Sigmoid colon (tissue), 7 donors: Measurements from ENCODE around the gene CDH23. TPM values are rescaled to one million over a fixed set of nuclear protein-coding genes. Genes with fewer than 3 reads are reported as not detected.

ENCODE experiments used
- DNase-seq: peaks from one replicate; pipeline ENCODE4 v3.0.0-alpha.2; 2019
- H3K27ac ChIP-seq, 4 donors: fragments of 200-600 bp; sonication (generic); one replicate each; pipeline ENCODE4 v1.5.1; 2016 to 2019; ENCODE audit warnings: mild to moderate bottlenecking in 1 of 4
- H3K27me3 ChIP-seq, 3 donors: fragments of 200-600 bp; sonication (generic); one replicate each; pipeline ENCODE4 v1.5.1; 2019; ENCODE audit warnings: mild to moderate bottlenecking in 1 of 3
- H3K36me3 ChIP-seq, 4 donors: fragments of 200-600 bp; sonication (generic); one replicate each; pipeline ENCODE4 v1.5.1; 2016 to 2019
- H3K4me1 ChIP-seq, 4 donors: fragments of 200-600 bp; sonication (generic); one replicate each; pipeline ENCODE4 v1.5.1; 2017 to 2019
- H3K4me3 ChIP-seq, 4 donors: fragments of 200-600 bp; sonication (generic); one replicate each; pipeline ENCODE4 v1.5.1; 2017 to 2019; ENCODE audit warnings: mild to moderate bottlenecking in 2 of 4, moderate library complexity in 1 of 4
- H3K9me3 ChIP-seq, 4 donors: fragments of 200-600 bp in 3 of 4; sonication (generic) in 3 of 4; one replicate each; pipeline versions ENCODE4 v1.5.1 to v1.6.1; 2013 to 2019
- CTCF ChIP-seq, 4 experiments: fragments of 450-650 bp in 3 of 4; fragments of 200-600 bp in 1 of 4; IDR thresholded peaks; one replicate each; pipeline ENCODE4 v1.5.1; 2016 to 2019; ENCODE audit warnings: antibody characterized with exemption in 4 of 4, mild to moderate bottlenecking in 3 of 4, moderate library complexity in 2 of 4
- EP300 ChIP-seq, 4 donors: sonication (generic); formaldehyde crosslinking; IDR thresholded peaks; one replicate each; pipeline ENCODE4 v1.6.1; 2017; ENCODE audit warnings: antibody characterized with exemption in 4 of 4
- POLR2A ChIP-seq, 2 donors: fragments of 450-650 bp; IDR thresholded peaks; one replicate each; pipeline ENCODE4 v1.6.1; 2016; ENCODE audit warnings: antibody characterized with exemption in 2 of 2, mild to moderate bottlenecking in 2 of 2, moderate library complexity in 2 of 2
- POLR2AphosphoS5 ChIP-seq, 4 donors: sonication (generic); formaldehyde crosslinking; IDR thresholded peaks; one replicate each; pipeline ENCODE4 v1.6.1; 2017; ENCODE audit warnings: antibody characterized with exemption in 4 of 4
- WGBS, 2 donors: extraction: QIAGEN DNeasy Blood & Tissue Kit; methylation state at CpG; one replicate each; pipeline ENCODE4 v1.1.7; 2013; 5-methylcytosine and 5-hydroxymethylcytosine counted together
- intact Hi-C: fragments of 100-400 bp; cut with DNase I; formaldehyde crosslinking; loops from one replicate; pipeline ENCODE4 v1.15.1; 2023
- polyA plus RNA-seq, 3 donors: library from polyadenylated mRNA; stranded (reverse); fragments of 200-250 nt; gene quantifications; one replicate each; pipeline ENCODE4 v1.2.3, GENCODE V29; 2013
- total RNA-seq, 4 donors: library from RNA; depleted of rRNA; stranded (reverse); fragments of >200 nt; gene quantifications; one replicate each; pipeline ENCODE4 v1.1.0, GENCODE V29; 2016
- donor health status: healthy with polysubstance abuse.
- donor health status: Bipolar disorder and iron deficiency.
- donor health status: healthy.

Gene CDH23
- total and polyA plus RNA-seq, 7 donors = 1.5 to 7.2 (median 3.0) TPM

GRCh38 chr10:71439670-71440425, 43.1 kb downstream of the CDH23 start:
- no peak for TF ChIP-seq POLR2AphosphoS5 (IDR thresholded peaks at IDR 0.05)
- no peak for TF ChIP-seq EP300 (IDR thresholded peaks at IDR 0.05)
- TF ChIP-seq CTCF (IDR thresholded peaks at IDR 0.05) = no peak
- no peak for TF ChIP-seq POLR2A (IDR thresholded peaks at IDR 0.05)
- no peak for DNase-seq

GRCh38 chr10:71440506-71441035, 43.9 kb downstream of the CDH23 start:
- H3K27me3 ChIP-seq = no peaks in the 10 kb centered on the region
- H3K36me3 ChIP-seq = no peaks in the 10 kb centered on the region
- H3K27ac ChIP-seq = no peak overlapping the region
- no peak overlapping the region for H3K4me3 ChIP-seq
- TF ChIP-seq POLR2A (IDR thresholded peaks at IDR 0.05) (no peak), POLR2AphosphoS5 (IDR thresholded peaks at IDR 0.05) (no peak), EP300 (IDR thresholded peaks at IDR 0.05) (no peak)
- intact Hi-C loops = no loop called here
- H3K9me3 ChIP-seq = no peaks in the 10 kb centered on the region
- H3K4me1 ChIP-seq = no peaks in the 10 kb centered on the region
- DNase-seq = no peak
- WGBS, 2 donors = 70 to 82% methylated on average over 9 of the region's 9 CpGs

More at GRCh38 chr10:71439670-71440425, 43.1 kb downstream of the CDH23 start:
- Histone ChIP-seq H3K4me3 (no peak overlapping the region), H3K27ac (no peak overlapping the region), H3K27me3 (no peaks in the 10 kb centered on the region), H3K4me1 (no peaks in the 10 kb centered on the region), H3K36me3 (no peaks in the 10 kb centered on the region), H3K9me3 (no peaks in the 10 kb centered on the region)
- intact Hi-C loops = no loop called here
- WGBS, 2 donors = 81 to 86% methylated on average over 9 of the region's 9 CpGs

GRCh38 chr10:71442000-71442399, 45.3 kb downstream of the CDH23 start:
- H3K27me3 ChIP-seq = no peaks in the 10 kb centered on the region
- TF ChIP-seq EP300 (IDR thresholded peaks at IDR 0.05) = no peak
- TF ChIP-seq POLR2A (IDR thresholded peaks at IDR 0.05) = no peak
- no peak for TF ChIP-seq POLR2AphosphoS5 (IDR thresholded peaks at IDR 0.05)
- no peak for TF ChIP-seq CTCF (IDR thresholded peaks at IDR 0.05)
- no peak overlapping the region for H3K4me3 ChIP-seq
- DNase-seq = no peak
- intact Hi-C loops = no loop called here
- no peak overlapping the region for H3K27ac ChIP-seq
- H3K4me1 ChIP-seq = no peaks in the 10 kb centered on the region
- H3K9me3 ChIP-seq = no peaks in the 10 kb centered on the region
- 94 to 96% methylated on average over 3 of the region's 3 CpGs for WGBS, 2 donors
- H3K36me3 ChIP-seq = no peaks in the 10 kb centered on the region

GRCh38 chr10:71442859-71443570, 46.3 kb downstream of the CDH23 start:
- Histone ChIP-seq H3K27me3 (no peaks in the 10 kb centered on the region), H3K4me3 (no peak overlapping the region), H3K36me3 (no peaks in the 10 kb centered on the region), H3K27ac (no peak overlapping the region), H3K9me3 (no peaks in the 10 kb centered on the region), H3K4me1 (no peaks in the 10 kb centered on the region)
- no peak for TF ChIP-seq CTCF (IDR thresholded peaks at IDR 0.05)
- no peak for TF ChIP-seq EP300 (IDR thresholded peaks at IDR 0.05)
- no peak for TF ChIP-seq POLR2A (IDR thresholded peaks at IDR 0.05)
- no peak for TF ChIP-seq POLR2AphosphoS5 (IDR thresholded peaks at IDR 0.05)
- 84 to 85% methylated on average over 15 of the region's 15 CpGs for WGBS, 2 donors
- intact Hi-C loops = no loop called here
- DNase-seq = no peak

- no peak overlapping the region for H3K4me3 ChIP-seq
- DNase-seq = no peak
- H3K4me1 ChIP-seq = no peaks in the 10 kb centered on the region
- no peak overlapping the region for H3K27ac ChIP-seq
- no peak for TF ChIP-seq POLR2A (IDR thresholded peaks at IDR 0.05)
- no peaks in the 10 kb centered on the region for H3K9me3 ChIP-seq
- H3K36me3 ChIP-seq = no peaks in the 10 kb centered on the region
- 69 to 79% methylated on average over 10 of the region's 10 CpGs for WGBS, 2 donors
- intact Hi-C loops = no loop called here
- no peaks in the 10 kb centered on the region for H3K27me3 ChIP-seq
Measured at GRCh38 chr10:71443676-71444075, 47.0 kb downstream of the CDH23 start.
